ENCODE results near the gene EIF3K.

DNA sequence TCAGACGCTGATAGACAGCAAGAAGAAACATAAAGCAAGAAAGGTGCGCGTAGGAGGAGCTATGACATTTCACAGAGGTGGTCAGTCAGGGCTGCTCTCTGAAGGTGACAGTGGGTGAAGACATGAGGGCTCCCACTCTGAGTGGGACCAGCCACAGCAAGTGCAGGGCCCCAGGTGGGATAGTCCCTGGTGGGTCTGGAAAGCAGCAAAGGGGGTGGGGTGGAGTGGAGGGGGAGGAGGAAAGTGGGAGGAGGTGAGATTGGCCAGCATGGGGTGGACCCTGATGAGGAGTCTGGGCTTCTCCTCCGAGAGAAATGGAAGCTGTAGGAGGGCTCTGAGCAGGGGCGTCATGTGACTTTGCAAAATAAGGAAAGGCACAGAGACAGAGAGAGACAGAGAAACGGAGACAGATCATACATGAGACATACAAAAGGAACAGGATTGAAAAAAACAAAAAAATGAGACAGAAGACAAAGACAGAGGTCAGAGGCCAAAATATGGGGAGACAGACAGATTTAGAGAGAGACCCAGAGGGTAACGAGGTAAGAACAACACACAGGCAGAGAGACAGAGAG is 3.9 kb upstream of the EIF3K start:
- TF ChIP-seq POLR2AphosphoS5 (IDR thresholded peaks at IDR 0.05; ENCODE audit: low read depth, low read length) (no peak), TAF1 (IDR thresholded peaks at IDR 0.05; ENCODE audit: borderline replicate concordance, insufficient read depth, low read length) (no peak), SIN3A (IDR thresholded peaks at IDR 0.05; ENCODE audit: borderline replicate concordance, insufficient read depth, low read length) (no peak)
- TF ChIP-seq, protein P1, sequence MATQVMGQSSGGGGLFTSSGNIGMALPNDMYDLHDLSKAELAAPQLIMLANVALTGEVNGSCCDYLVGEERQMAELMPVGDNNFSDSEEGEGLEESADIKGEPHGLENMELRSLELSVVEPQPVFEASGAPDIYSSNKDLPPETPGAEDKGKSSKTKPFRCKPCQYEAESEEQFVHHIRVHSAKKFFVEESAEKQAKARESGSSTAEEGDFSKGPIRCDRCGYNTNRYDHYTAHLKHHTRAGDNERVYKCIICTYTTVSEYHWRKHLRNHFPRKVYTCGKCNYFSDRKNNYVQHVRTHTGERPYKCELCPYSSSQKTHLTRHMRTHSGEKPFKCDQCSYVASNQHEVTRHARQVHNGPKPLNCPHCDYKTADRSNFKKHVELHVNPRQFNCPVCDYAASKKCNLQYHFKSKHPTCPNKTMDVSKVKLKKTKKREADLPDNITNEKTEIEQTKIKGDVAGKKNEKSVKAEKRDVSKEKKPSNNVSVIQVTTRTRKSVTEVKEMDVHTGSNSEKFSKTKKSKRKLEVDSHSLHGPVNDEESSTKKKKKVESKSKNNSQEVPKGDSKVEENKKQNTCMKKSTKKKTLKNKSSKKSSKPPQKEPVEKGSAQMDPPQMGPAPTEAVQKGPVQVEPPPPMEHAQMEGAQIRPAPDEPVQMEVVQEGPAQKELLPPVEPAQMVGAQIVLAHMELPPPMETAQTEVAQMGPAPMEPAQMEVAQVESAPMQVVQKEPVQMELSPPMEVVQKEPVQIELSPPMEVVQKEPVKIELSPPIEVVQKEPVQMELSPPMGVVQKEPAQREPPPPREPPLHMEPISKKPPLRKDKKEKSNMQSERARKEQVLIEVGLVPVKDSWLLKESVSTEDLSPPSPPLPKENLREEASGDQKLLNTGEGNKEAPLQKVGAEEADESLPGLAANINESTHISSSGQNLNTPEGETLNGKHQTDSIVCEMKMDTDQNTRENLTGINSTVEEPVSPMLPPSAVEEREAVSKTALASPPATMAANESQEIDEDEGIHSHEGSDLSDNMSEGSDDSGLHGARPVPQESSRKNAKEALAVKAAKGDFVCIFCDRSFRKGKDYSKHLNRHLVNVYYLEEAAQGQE (IDR thresholded peaks at IDR 0.05; ENCODE audit: insufficient read depth in 1 of 2, low read depth in 2 of 2, low read length in 2 of 2): no peak
